ENCODE results near the gene UMODL1. TPM values are rescaled to one million over a fixed set of nuclear protein-coding genes. Genes with fewer than 3 reads are reported as not detected.

The UMODL1 gene
- total RNA-seq, 1 donor from 2014 or later: not detected

- Mint-ChIP-seq H3K27ac (no peak overlapping the region), H3K4me1 (ENCODE audit: low read depth) (peaks cover 6% of the 10 kb centered on the region), H3K9me3 (no peaks in the 10 kb centered on the region), H3K36me3 (ENCODE audit: low read depth) (no peaks in the 10 kb centered on the region), H3K27me3 (ENCODE audit: insufficient read depth) (peaks cover 15% of the 10 kb centered on the region), H3K4me3 (no peak overlapping the region)
- no peak for DNase-seq (ENCODE audit: low spot score)
- intact Hi-C loops (cut with micrococcal nuclease): no loop called here
These were observed 31.9 kb downstream of the UMODL1 start for GRCh38 chr21:42102991-42103390.

DNA sequence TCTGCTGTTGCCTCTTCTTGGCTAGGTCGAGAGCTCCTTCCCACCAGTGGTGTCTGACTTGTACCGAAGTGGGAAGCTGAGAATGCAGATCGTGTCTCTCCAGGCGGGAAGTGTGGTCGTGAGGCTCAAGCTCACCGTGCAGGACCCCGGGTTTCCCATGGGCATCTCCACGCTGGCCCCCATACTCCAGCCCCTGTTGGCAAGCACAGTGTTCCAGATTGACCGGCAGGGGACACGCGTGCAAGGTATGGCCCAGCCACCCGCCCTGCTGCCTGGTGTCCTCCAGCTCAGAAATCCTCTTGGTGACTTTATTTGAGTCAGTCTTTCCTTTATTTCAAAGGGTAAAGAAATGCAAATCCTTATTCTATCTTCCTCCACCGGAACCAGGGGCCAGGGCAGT is 32.7 kb downstream of the UMODL1 start:
- Mint-ChIP-seq H3K4me3 (no peak overlapping the region), H3K4me1 (ENCODE audit: low read depth) (peaks cover 7% of the 10 kb centered on the region), H3K27ac (no peak overlapping the region), H3K27me3 (ENCODE audit: insufficient read depth) (peaks cover 13% of the 10 kb centered on the region), H3K9me3 (no peaks in the 10 kb centered on the region), H3K36me3 (ENCODE audit: low read depth) (no peaks in the 10 kb centered on the region)
- no peak for DNase-seq (ENCODE audit: low spot score)
- intact Hi-C loops (cut with micrococcal nuclease): no loop called here

DNA sequence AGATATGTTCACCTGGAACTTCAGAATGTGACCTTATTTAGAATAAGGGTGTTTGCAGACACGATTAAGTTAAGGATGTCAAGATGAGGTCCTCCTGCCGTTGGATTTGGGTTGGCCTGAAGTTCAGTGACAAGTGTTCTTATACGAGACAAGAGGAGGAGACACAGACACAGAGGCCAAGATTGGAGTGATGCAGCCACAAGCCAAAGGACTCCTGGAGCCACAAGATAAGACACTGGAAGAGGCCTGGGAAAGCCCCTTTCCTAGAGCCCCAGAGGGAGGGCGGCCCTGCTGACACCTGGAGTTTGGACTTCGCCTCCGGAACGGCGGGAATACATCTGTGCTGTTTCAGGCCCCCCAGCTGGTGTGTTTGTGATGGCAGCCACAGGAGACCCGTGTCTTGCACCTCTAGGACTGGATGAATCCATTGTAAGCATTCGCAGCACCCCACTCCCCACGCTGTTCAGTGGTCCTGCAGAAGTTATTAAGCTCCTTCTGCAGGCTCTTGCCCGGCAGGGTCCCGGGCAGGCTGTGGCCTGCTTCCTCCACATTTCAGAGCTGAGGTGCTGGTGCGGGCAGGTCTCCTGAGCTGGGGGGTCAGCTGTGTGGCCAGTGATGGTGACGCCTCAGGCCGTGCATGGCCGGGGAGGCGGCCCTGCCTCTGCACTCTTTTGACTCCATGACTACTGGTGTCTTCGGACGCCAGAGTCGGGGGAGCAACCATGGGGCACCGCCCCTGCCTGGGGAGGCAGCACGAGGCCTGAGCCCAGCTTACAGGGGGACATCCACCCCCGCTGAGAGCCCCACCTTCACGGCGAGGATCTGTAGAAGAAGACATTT is 34.6 kb downstream of the UMODL1 start:
- H3K4me3 Mint-ChIP-seq: no peak overlapping the region
- DNase-seq (ENCODE audit: low spot score): no peak
- intact Hi-C loops (cut with micrococcal nuclease): loop anchor here (5.0 kb wide), 2 partner anchors 43 to 93 kb away; partner anchors contain the start of gene ZBTB21
- H3K36me3 Mint-ChIP-seq (ENCODE audit: low read depth): no peaks in the 10 kb centered on the region
- peaks cover 7% of the 10 kb centered on the region for H3K4me1 Mint-ChIP-seq (ENCODE audit: low read depth)
- no peak overlapping the region for H3K27ac Mint-ChIP-seq
- peaks cover 13% of the 10 kb centered on the region for H3K27me3 Mint-ChIP-seq (ENCODE audit: insufficient read depth)
- H3K9me3 Mint-ChIP-seq: no peaks in the 10 kb centered on the region

GRCh38 chr21:42106425-42106824 is 35.3 kb downstream of the UMODL1 start:
- intact Hi-C loops (cut with micrococcal nuclease): loop anchor here (5.0 kb wide), 2 partner anchors 44 to 94 kb away; partner anchors contain the start of gene ZBTB21
- Mint-ChIP-seq H3K36me3 (ENCODE audit: low read depth) (no peaks in the 10 kb centered on the region), H3K27me3 (ENCODE audit: insufficient read depth) (peaks cover 13% of the 10 kb centered on the region), H3K27ac (no peak overlapping the region), H3K4me3 (no peak overlapping the region), H3K9me3 (no peaks in the 10 kb centered on the region), H3K4me1 (ENCODE audit: low read depth) (peaks cover 7% of the 10 kb centered on the region)
- DNase-seq (ENCODE audit: low spot score): no peak

DNA sequence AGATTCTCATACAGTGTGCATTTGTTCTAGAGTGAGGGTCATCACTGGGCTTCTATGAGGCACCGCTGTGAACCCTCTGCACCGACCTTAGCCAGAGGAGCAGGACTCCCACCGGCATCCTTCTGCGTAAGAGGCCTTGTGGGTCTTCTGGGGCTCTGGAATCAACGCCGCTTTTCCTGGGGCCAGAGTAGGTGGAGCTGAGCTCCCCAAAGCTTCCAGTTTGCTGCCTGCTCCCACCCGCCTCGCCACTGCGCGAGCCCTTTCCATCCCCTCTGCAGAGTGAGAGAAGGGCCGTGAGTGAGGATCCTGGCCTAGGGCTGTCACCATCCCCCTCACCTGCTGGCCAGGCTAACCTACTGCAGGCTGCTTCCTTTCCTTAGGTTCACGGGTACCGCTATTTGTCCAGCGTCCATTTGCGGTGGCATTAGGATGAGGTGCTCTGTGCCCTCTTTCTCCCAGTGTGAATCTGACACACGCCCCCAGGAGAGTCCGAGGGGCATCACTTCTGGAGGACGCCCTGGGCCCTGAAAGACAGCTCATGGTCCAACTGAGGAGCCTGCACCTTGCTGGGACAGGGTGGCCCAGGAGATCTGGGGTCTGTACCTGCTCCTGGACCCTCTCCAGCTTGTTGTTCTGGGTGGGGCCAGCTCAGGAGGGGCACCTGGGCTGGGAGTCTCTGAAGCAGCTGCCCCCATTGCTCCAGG is 36.2 kb downstream of the UMODL1 start:
- Mint-ChIP-seq H3K9me3 (no peaks in the 10 kb centered on the region), H3K27ac (no peak overlapping the region), H3K4me3 (no peak overlapping the region), H3K36me3 (ENCODE audit: low read depth) (no peaks in the 10 kb centered on the region), H3K4me1 (ENCODE audit: low read depth) (peaks cover 7% of the 10 kb centered on the region), H3K27me3 (ENCODE audit: insufficient read depth) (peaks cover 14% of the 10 kb centered on the region)
- intact Hi-C loops (cut with micrococcal nuclease): loop anchor here (1.0 to 5.0 kb wide), 3 partner anchors 45 to 824 kb away; partner anchors contain the start of gene ZBTB21
- no peak for DNase-seq (ENCODE audit: low spot score)

DNA sequence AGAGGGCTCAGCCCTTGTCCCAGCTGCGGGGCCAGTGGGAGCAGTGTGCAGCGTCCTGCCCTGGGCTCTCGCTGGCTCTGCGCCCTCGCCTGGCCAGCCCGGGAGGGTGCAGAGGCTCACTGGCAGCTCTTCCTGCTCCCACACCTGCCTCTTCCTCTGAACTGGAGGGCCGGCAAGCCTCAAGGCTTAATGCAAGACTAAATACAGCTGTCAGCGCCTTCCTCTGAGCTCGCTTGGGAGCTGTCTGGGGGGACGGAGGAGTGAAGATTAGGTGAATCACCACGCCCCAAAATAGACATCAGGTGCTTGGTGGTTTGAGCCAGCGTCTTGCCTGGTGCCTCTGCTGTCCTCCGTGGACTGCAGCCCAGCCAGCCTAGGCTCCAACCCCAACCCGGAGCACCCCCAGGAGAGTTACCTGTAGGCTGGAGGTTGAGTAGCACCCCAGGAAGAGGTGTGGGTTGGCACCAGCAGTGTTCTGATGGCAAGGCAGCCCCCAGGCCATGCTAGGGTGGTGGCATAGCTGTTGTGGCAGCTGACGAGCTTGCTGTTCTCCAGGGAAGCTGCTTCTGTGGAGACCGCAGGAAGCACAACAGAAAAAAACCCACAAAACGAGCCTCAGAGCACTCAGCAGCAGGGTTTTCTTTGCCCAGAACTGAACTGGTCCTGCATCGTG is 36.9 kb downstream of the UMODL1 start:
- H3K4me3 Mint-ChIP-seq: no peak overlapping the region
- H3K4me1 Mint-ChIP-seq (ENCODE audit: low read depth): peaks cover 7% of the 10 kb centered on the region
- no peaks in the 10 kb centered on the region for H3K9me3 Mint-ChIP-seq
- DNase-seq (ENCODE audit: low spot score): peak; percentile 50
- peaks cover 14% of the 10 kb centered on the region for H3K27me3 Mint-ChIP-seq (ENCODE audit: insufficient read depth)
- H3K36me3 Mint-ChIP-seq (ENCODE audit: low read depth): no peaks in the 10 kb centered on the region
- intact Hi-C loops (cut with micrococcal nuclease): loop anchor here (1.0 to 5.0 kb wide), 5 partner anchors 46 to 825 kb away; partner anchors contain the start of gene ZBTB21
- H3K27ac Mint-ChIP-seq: no peak overlapping the region

- H3K27me3 Mint-ChIP-seq (ENCODE audit: insufficient read depth): peaks cover 14% of the 10 kb centered on the region
- H3K4me3 Mint-ChIP-seq: no peak overlapping the region
- peaks cover 7% of the 10 kb centered on the region for H3K4me1 Mint-ChIP-seq (ENCODE audit: low read depth)
- H3K27ac Mint-ChIP-seq: no peak overlapping the region
- no peaks in the 10 kb centered on the region for H3K36me3 Mint-ChIP-seq (ENCODE audit: low read depth)
- no peak for DNase-seq (ENCODE audit: low spot score)
- intact Hi-C loops (cut with micrococcal nuclease): loop anchor here (1.0 to 5.0 kb wide), 4 partner anchors 46 to 496 kb away; partner anchors contain the start of gene ZBTB21
- no peaks in the 10 kb centered on the region for H3K9me3 Mint-ChIP-seq
These were observed 37.6 kb downstream of the UMODL1 start for GRCh38 chr21:42108554-42109340.

- H3K36me3 Mint-ChIP-seq (ENCODE audit: low read depth): no peaks in the 10 kb centered on the region
- no peaks in the 10 kb centered on the region for H3K9me3 Mint-ChIP-seq
- H3K27ac Mint-ChIP-seq: no peak overlapping the region
- peaks cover 7% of the 10 kb centered on the region for H3K4me1 Mint-ChIP-seq (ENCODE audit: low read depth)
- DNase-seq (ENCODE audit: low spot score): no peak
- intact Hi-C loops (cut with micrococcal nuclease): loop anchor here (2.0 to 5.0 kb wide), 3 partner anchors 47 to 497 kb away; partner anchors contain the start of gene ZBTB21
- peaks cover 9% of the 10 kb centered on the region for H3K27me3 Mint-ChIP-seq (ENCODE audit: insufficient read depth)
- no peak overlapping the region for H3K4me3 Mint-ChIP-seq
These were observed 38.4 kb downstream of the UMODL1 start for GRCh38 chr21:42109473-42109872.

DNA sequence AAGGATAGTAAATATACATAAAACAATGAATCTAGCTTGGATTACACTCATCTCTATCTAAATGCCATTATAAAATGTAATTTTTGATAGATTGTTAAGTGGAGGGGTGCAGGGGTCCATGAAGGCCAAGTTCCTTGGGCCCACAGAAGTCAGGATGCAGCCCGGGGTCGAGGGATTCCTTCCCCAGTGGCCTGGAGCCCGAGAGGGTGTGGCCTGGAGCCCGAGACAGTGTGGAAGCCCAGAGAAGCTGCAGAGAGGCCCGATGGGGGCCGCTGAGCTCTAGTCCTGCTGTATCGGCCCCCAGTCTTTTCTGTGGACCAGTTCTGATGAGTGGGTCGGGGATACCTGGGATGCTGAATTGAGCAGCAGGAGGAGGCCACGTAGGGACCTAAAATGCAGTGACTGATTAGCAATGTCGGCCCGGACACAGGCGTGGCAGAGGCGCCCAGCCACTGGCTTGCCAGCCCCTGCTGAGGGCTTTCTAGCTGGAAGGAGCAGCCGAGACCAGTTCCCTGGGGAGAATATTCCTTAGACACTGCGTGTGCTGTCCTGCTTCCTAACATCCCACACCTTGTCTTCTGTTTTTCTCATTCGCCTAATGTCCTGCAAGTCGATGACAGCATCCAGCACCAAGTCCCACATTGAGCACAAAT is 38.9 kb downstream of the UMODL1 start:
- intact Hi-C loops (cut with micrococcal nuclease): loop anchor here (2.0 to 5.0 kb wide), 3 partner anchors 48 to 497 kb away; partner anchors contain the start of gene ZBTB21
- Mint-ChIP-seq H3K9me3 (no peaks in the 10 kb centered on the region), H3K36me3 (ENCODE audit: low read depth) (no peaks in the 10 kb centered on the region), H3K27ac (no peak overlapping the region), H3K4me3 (no peak overlapping the region), H3K27me3 (ENCODE audit: insufficient read depth) (peaks cover 8% of the 10 kb centered on the region), H3K4me1 (ENCODE audit: low read depth) (peaks cover 7% of the 10 kb centered on the region)
- no peak for DNase-seq (ENCODE audit: low spot score)

- Mint-ChIP-seq H3K4me3 (no peak overlapping the region), H3K27me3 (ENCODE audit: insufficient read depth) (peaks cover 8% of the 10 kb centered on the region), H3K4me1 (ENCODE audit: low read depth) (peaks cover 7% of the 10 kb centered on the region), H3K36me3 (ENCODE audit: low read depth) (no peaks in the 10 kb centered on the region), H3K27ac (no peak overlapping the region), H3K9me3 (no peaks in the 10 kb centered on the region)
- no peak for DNase-seq (ENCODE audit: low spot score)
- intact Hi-C loops (cut with micrococcal nuclease): no loop called here
These were observed 39.8 kb downstream of the UMODL1 start for GRCh38 chr21:42110691-42111469.

GRCh38 chr21:42111470-42111743 is 40.3 kb downstream of the UMODL1 start:
- Mint-ChIP-seq H3K36me3 (ENCODE audit: low read depth) (no peaks in the 10 kb centered on the region), H3K27ac (no peak overlapping the region), H3K4me3 (no peak overlapping the region), H3K4me1 (ENCODE audit: low read depth) (peaks cover 7% of the 10 kb centered on the region), H3K27me3 (ENCODE audit: insufficient read depth) (peaks cover 8% of the 10 kb centered on the region), H3K9me3 (no peaks in the 10 kb centered on the region)
- no peak for DNase-seq (ENCODE audit: low spot score)
- intact Hi-C loops (cut with micrococcal nuclease): no loop called here
